HUES48 (cell line): Measurements from ENCODE around the gene NEURL3.
A peak's percentile ranks its signal among the peaks of the same experiment; 100 is the strongest.

Experiments used
- H3K27ac ChIP-seq: one replicate; pipeline ENCODE4 v1.7.0; 2013; ENCODE audit warnings: low read depth, low read length, inconsistent platforms
- H3K27me3 ChIP-seq: 2 replicates; pipeline ENCODE4 v1.6.1; 2013; ENCODE audit warnings: mild to moderate bottlenecking, low read length; ENCODE audit not compliant: control insufficient read depth, insufficient read depth
- H3K36me3 ChIP-seq: 2 replicates; pipeline ENCODE4 v1.6.1; 2013; ENCODE audit warnings: low read length; ENCODE audit not compliant: control insufficient read depth, insufficient read depth
- H3K4me1 ChIP-seq: 2 replicates; pipeline ENCODE4 v1.6.1; 2013; ENCODE audit warnings: mild to moderate bottlenecking, low read length; ENCODE audit not compliant: control insufficient read depth, insufficient read depth
- H3K4me3 ChIP-seq: 2 replicates; pipeline ENCODE4 v1.5.1; 2013; ENCODE audit warnings: mild to moderate bottlenecking, low read depth, low read length
- H3K9ac ChIP-seq: 2 replicates; pipeline ENCODE4 v1.6.1; 2013; ENCODE audit warnings: mild to moderate bottlenecking, low read depth, low read length, moderate library complexity
- H3K9me3 ChIP-seq: 2 replicates; pipeline ENCODE4 v1.6.1; 2013; ENCODE audit warnings: low read length; ENCODE audit not compliant: control insufficient read depth, insufficient read depth

The NEURL3 gene

DNA sequence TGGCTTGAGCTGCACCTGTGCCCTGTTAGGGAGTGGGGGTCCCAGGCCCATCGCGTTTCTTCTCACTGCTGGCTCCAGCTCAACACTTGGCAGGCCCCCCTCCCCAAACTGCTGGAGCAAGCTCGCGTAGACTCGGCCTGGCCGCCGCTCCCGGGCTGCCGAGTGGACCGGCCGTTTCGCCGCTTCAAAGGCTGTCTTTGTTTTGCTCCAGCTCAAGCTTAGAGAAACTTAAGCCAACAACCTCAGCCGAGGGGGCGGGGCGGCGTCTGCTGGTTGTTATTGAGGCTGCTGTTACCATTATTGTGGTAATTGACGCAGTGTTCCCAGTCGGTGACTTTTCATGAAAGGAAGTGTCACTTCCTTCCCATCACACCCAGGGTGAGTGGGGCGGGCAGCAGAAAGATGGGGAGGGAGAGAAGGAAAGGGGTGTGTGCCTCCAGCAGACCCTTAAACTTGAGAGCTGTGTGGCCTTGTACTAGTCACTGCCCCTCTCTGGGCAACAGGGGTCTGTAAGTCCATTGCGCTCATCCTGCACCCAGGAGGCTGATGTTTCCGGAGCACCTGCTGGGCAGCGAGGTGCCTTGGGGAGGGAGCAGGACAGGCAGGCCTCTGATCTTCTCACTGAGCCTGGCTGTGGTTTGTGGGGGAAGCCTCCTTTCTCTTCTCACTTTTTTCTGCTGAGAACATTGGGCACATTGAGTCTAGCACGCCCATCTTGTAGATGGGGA is 33.5 kb upstream of the NEURL3 start:
- Histone ChIP-seq H3K27me3 (peaks cover 38% of the 10 kb centered on the region), H3K9ac (no peak overlapping the region), H3K4me3 (peak overlapping the region; percentile 63), H3K36me3 (no peaks in the 10 kb centered on the region), H3K27ac (peak overlapping the region; percentile 63), H3K9me3 (no peaks in the 10 kb centered on the region), H3K4me1 (peaks cover 24% of the 10 kb centered on the region)

DNA sequence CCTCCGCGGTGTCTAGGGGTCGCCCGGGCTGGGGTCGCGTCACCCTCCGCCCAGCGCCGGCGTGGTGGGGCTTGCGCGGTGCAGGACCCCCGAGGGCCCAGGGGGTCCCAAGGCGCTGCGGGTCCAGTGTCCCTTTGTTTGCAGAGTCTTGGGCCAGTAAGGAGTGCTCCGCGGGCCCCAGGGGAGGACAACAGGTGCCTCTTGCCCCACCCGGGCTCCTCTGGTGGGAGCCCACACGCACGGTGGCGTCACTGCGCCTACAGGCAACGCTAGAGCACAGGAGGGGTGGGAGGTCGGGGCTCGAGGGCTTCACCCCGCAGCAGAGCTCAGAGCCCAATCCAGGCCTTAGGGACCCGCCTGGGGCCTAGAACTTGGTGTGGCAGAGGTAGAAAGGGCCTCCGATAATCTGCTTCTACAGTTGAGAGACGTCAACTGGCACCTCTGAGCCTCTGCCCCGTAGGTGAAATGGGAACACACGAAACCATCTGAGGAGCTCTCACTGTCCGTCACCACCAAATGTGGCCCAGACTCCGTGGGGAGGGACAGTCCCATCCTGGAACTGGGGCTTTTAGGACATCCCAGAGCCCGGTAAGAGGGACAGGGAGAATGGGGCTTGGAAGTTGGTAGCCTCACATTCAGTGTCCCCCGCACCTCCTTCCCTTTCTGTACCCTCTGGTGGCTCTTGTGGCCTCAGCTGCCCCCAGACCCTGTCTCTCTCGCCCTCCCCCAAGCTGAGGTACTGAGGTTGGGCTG is 32.8 kb upstream of the NEURL3 start:
- Histone ChIP-seq H3K27ac (peak overlapping the region; percentile 63), H3K36me3 (no peaks in the 10 kb centered on the region), H3K4me1 (peaks cover 31% of the 10 kb centered on the region), H3K27me3 (peaks cover 38% of the 10 kb centered on the region), H3K9ac (no peak overlapping the region), H3K4me3 (peak overlapping the region; percentile 63), H3K9me3 (no peaks in the 10 kb centered on the region)

DNA sequence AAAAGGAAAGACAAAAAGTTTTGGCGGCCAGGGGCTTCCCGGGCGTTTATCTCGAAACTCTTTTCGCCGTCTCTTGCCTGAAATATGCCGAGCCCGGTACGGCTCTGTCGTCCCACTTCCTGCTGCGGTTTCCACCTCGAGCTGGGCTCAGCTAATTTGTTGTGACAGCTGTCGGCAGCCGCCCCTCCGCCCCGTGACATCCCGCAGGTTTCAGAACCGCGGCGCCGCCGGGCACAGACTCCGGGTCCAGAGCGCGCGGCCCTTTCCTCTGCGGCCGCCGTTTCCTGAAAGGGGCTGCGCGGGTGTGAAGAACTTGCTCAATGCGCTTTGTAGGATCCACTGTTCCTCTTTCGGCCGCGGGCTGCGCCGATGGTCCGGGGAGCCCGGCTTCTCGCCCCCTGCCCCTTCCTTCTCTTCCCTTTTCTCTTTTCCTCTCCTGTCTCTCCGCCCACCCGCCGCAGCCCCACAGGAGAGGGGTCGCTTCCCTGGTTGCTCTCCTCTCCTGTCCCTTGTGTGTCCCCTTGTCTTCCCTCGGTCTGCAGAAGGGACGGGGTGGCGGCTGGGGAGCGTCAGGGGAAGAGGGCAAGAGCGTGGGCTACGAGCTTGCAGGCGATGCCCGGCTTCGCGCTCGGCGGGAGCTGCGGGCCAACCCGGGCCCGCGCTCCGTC is 32.0 kb upstream of the NEURL3 start:
- no peak overlapping the region for H3K27ac ChIP-seq

DNA sequence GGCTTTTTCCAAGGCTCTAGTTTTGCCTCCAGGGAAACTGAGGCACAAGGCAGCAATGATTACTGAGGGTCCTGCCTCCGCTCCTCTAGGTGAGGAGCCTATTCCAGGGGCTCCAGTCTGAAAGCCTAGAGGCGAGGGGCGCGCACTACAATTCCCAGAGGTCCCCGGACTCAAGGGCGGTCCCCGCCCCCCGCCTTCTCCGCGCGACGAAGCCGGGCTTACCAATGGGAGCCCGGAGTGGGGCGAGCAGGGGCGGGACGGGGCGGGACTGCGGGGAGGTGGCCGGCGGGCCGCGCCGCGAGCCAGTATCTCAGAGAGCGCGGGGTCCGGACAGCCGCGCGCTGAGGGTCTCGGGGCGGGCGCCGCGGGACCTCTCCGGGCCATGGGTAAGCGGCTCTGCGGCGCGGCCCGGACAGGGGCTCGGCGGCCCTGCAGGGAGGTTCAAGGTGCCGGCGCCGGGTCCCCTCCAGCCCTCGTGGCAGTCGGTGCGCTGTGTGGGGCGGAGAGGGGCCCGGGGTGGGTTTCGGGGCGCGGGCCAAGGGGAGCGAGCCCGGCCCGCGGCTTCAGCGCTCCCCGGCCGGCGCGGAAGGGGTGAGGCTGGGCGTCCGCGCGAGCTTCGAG is 31.4 kb upstream of the NEURL3 start, which contains the start of gene ARID5A:
TSS of gene ARID5A (plus strand) at position 308 of the 621 bp plus-strand sequence. CDS start at position 383, 75 bp downstream.
- H3K9me3 ChIP-seq, result no peaks in the 10 kb centered on the region
- peaks cover 37% of the 10 kb centered on the region for H3K4me1 ChIP-seq
- H3K27me3 ChIP-seq, result peaks cover 38% of the 10 kb centered on the region
- H3K36me3 ChIP-seq, result no peaks in the 10 kb centered on the region
- H3K4me3 ChIP-seq, result peak within 1 kb of the TSS; percentile 63
- no peak within 1 kb of the TSS for H3K9ac ChIP-seq
- H3K27ac ChIP-seq, result no peak within 1 kb of the TSS

More for the DNA sequence above, 32.0 kb upstream of the NEURL3 start:
- H3K4me3 ChIP-seq, result peak overlapping the region; percentile 63
- H3K9me3 ChIP-seq, result no peaks in the 10 kb centered on the region
- H3K36me3 ChIP-seq, result no peaks in the 10 kb centered on the region
- H3K4me1 ChIP-seq, result peaks cover 37% of the 10 kb centered on the region
- H3K9ac ChIP-seq, result no peak overlapping the region
- peaks cover 38% of the 10 kb centered on the region for H3K27me3 ChIP-seq

DNA sequence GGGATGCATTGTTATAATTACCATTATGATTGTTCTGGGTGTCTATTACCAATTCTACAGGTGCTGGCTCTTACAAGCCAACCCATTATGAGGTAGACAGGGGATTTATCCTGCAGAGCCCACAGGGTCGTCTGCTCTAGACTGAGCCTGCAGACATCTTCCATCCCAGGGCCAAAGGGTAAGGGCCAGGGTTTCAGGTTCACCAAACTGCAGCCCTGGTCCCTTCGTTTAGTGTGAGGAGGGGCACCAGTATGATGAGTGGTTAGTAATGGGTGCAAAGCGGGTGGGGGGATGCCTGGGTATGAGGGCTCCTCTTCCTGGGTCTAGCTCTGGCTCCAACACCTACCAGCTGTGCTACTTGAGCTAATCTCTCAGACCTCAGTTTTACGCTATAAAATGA is 30.2 kb upstream of the NEURL3 start:
- no peak overlapping the region for H3K27ac ChIP-seq
- peaks cover 35% of the 10 kb centered on the region for H3K4me1 ChIP-seq
- peaks cover 46% of the 10 kb centered on the region for H3K27me3 ChIP-seq
- no peak overlapping the region for H3K4me3 ChIP-seq
- H3K9ac ChIP-seq, result no peak overlapping the region
- no peaks in the 10 kb centered on the region for H3K36me3 ChIP-seq
- H3K9me3 ChIP-seq, result no peaks in the 10 kb centered on the region

DNA sequence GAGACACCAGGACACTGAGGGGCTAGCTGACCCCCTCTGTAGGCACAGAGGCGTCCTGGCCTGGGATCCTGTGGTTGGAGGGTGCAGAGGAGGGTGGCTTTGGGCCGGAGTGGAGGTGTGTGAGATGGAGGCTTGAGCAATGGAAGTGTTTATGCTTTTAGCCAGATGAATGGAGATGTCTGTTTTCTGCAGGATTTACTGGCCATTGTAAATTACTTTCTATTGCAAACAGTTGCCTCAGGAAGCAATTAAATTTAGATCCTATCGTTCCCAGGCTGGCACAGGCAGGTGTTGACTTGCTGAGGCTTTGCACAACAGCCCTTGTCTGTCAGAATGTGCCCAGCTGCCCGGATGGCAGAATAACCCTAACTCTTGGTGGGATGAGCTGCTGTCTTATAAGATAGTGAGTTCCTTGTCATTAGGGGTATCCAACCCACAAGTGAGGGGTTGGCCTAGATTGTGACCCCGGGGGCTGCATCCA is 29.6 kb upstream of the NEURL3 start:
- H3K9me3 ChIP-seq, result no peaks in the 10 kb centered on the region
- no peaks in the 10 kb centered on the region for H3K36me3 ChIP-seq
- H3K9ac ChIP-seq, result no peak overlapping the region
- H3K27me3 ChIP-seq, result peaks cover 40% of the 10 kb centered on the region
- no peak overlapping the region for H3K27ac ChIP-seq
- H3K4me1 ChIP-seq, result peaks cover 30% of the 10 kb centered on the region
- H3K4me3 ChIP-seq, result no peak overlapping the region

DNA sequence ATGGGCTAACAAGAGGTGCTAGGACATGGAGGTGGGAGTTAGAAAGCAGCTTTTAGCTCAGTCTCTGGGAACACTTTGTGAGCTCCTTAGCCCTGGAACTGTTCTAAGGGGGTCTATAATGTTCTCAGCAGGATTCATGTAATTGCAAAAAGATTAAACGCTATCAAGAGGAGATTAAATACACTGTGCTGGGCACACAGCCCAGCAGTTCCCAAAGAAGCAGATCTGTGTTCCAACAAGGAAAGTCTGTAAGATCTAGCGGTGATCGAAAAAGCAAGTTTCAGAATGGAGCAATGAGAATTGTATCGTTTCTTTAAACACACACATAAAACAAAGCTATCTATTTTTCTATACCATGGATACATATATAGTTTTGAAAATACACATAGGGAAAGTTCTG is 29.0 kb upstream of the NEURL3 start:
- Histone ChIP-seq H3K27ac (no peak overlapping the region), H3K4me1 (peaks cover 24% of the 10 kb centered on the region), H3K9ac (no peak overlapping the region), H3K4me3 (no peak overlapping the region), H3K27me3 (peaks cover 39% of the 10 kb centered on the region), H3K9me3 (no peaks in the 10 kb centered on the region), H3K36me3 (no peaks in the 10 kb centered on the region)

DNA sequence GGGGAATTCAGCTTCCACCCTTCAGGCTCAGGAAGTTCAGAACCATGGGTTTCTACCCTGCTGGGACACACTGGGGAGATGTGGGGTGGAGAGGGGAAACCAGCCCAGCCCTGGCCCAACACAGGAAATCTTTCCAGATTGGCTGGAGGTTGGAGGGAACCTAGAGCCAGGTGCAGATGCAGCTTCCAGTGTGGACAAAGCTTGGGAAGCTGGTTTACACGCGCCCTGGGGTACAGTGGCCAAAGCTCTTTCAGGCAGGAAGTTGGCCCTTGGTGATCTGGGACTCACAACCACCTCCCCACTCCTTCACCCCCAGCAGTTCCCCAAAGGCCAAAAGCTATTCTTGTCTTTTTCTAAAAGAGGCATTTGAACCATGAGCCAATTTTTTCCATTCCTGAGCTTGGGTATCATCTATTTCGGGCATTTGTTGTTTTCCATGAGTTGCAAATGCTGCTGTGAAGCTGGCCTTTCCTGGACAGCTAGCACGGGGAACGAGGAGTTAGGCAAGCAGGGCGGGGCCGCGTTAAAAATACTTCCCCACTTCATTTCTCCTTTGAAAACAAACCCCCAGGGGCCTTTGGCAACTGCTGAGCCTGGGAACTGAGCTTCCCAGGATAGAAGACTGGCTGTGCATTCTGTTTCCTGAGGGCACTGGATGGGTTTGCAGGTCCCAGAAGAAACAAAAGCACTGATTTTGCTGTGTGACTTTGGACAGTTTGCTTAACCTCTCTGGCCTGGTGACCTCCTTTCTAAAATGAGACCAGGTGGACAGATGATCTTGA is 28.3 kb upstream of the NEURL3 start:
- H3K4me1 ChIP-seq, result peaks cover 19% of the 10 kb centered on the region
- H3K9ac ChIP-seq, result no peak overlapping the region
- H3K36me3 ChIP-seq, result no peaks in the 10 kb centered on the region
- no peak overlapping the region for H3K4me3 ChIP-seq
- H3K27ac ChIP-seq, result no peak overlapping the region
- no peaks in the 10 kb centered on the region for H3K9me3 ChIP-seq
- peaks cover 37% of the 10 kb centered on the region for H3K27me3 ChIP-seq

DNA sequence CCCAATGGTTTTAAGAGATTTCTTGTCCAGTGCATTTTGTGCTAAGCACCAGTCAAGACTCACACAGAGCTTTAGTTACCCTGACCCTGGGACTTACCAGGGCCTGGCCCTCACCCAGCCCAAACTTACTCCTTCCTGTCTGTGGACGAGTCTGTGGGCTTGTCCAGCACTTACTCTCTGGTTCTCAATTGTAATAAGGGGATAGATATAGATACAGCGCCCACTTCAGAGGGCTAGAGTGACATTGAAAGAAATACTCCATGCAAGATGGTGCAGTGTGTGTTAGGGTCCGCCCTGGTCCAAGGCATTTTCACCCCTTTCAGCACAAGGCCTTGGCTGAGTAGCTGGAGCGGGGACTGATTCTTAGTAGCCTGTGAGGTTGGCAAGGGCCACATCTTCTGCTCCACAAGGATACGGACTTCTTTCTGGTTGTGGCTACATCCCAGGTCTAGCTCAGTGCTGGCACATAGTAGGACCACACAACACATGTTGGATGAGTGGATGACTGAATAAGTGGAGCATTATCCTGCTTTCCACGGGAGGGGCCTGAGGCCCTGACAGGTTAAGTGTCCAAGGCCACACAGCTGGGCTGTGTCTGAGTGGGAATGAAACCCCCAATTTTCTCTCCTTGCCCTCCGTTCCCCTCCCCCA is 27.6 kb upstream of the NEURL3 start:
- no peak overlapping the region for H3K4me3 ChIP-seq
- no peaks in the 10 kb centered on the region for H3K9me3 ChIP-seq
- no peak overlapping the region for H3K9ac ChIP-seq
- peaks cover 13% of the 10 kb centered on the region for H3K4me1 ChIP-seq
- H3K27ac ChIP-seq, result no peak overlapping the region
- peaks cover 33% of the 10 kb centered on the region for H3K27me3 ChIP-seq
- no peaks in the 10 kb centered on the region for H3K36me3 ChIP-seq
